ENCODE data around the gene C9orf43.

DNA sequence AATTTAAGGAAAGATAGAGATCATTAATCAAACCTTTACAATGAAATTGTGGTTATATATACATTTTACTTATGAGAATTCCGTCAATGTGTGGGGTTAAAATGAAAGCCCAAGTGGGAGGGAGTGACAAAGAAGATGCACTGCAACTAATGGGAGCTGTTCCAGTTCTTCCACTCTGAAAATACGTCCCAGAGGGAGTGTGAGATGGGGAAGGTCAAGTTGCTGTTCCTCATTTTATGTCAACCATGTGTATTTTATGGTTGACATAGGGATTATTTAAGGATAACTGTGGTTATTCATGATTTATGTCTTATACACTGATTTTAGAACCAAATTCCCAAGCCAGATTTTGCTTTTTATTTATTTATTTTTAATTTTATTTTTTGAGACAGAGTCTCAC, 38.8 kb downstream of the C9orf43 start:
- TF ChIP-seq, protein P1, sequence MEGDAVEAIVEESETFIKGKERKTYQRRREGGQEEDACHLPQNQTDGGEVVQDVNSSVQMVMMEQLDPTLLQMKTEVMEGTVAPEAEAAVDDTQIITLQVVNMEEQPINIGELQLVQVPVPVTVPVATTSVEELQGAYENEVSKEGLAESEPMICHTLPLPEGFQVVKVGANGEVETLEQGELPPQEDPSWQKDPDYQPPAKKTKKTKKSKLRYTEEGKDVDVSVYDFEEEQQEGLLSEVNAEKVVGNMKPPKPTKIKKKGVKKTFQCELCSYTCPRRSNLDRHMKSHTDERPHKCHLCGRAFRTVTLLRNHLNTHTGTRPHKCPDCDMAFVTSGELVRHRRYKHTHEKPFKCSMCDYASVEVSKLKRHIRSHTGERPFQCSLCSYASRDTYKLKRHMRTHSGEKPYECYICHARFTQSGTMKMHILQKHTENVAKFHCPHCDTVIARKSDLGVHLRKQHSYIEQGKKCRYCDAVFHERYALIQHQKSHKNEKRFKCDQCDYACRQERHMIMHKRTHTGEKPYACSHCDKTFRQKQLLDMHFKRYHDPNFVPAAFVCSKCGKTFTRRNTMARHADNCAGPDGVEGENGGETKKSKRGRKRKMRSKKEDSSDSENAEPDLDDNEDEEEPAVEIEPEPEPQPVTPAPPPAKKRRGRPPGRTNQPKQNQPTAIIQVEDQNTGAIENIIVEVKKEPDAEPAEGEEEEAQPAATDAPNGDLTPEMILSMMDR (IDR thresholded peaks at IDR 0.05) = no peak
- no peak for TF ChIP-seq POLR2A (IDR thresholded peaks at IDR 0.05)

Data from sigmoid colon (tissue), 3 donors.